Measurements from ENCODE around the gene GRB14.
"Not testable (repeated sequence)": the region's sequence is repeated elsewhere in the genome, so short reads cannot be mapped to it uniquely, and the experiment has no call there.

Gene GRB14

GRCh38 chr2:164558450-164558849, 62.8 kb downstream of the GRB14 start:
- no peak for DNase-seq (ENCODE audit: low spot score)

GRCh38 chr2:164554487-164554886, 66.8 kb downstream of the GRB14 start:
- DNase-seq (ENCODE audit: low spot score), result no peak

GRCh38 chr2:164551519-164551918, 69.8 kb downstream of the GRB14 start:
- no peak for DNase-seq (ENCODE audit: low spot score)

- not testable (repeated sequence) for DNase-seq (ENCODE audit: low spot score)
These were observed 71.6 kb downstream of the GRB14 start for GRCh38 chr2:164549705-164550104.

GRCh38 chr2:164545484-164545883, 75.8 kb downstream of the GRB14 start:
- DNase-seq (ENCODE audit: low spot score), result no peak

GRCh38 chr2:164542581-164543021, 78.7 kb downstream of the GRB14 start:
- DNase-seq (ENCODE audit: low spot score), result no peak

GRCh38 chr2:164538240-164538866, 82.9 kb downstream of the GRB14 start:
- DNase-seq (ENCODE audit: low spot score), result no peak

GRCh38 chr2:164535280-164536025, 85.8 kb downstream of the GRB14 start:
- no peak for DNase-seq (ENCODE audit: low spot score)

- DNase-seq (ENCODE audit: low spot score), result no peak
These were observed 90.8 kb downstream of the GRB14 start for GRCh38 chr2:164530464-164530863.

- DNase-seq (ENCODE audit: low spot score), result no peak
These were observed 97.6 kb downstream of the GRB14 start for GRCh38 chr2:164523726-164524125.

GRCh38 chr2:164523009-164523408, 98.3 kb downstream of the GRB14 start:
- no peak for DNase-seq (ENCODE audit: low spot score)

- no peak for DNase-seq (ENCODE audit: low spot score)
These were observed 98.7 kb downstream of the GRB14 start for GRCh38 chr2:164522561-164522981.

GRCh38 chr2:164515734-164516133, 105.5 kb downstream of the GRB14 start:
- no peak for DNase-seq (ENCODE audit: low spot score)

GRCh38 chr2:164515030-164515429, 106.3 kb downstream of the GRB14 start:
- no peak for DNase-seq (ENCODE audit: low spot score)

GRCh38 chr2:164514491-164514890, 106.8 kb downstream of the GRB14 start:
- no peak for DNase-seq (ENCODE audit: low spot score)

GRCh38 chr2:164512871-164513270, 108.4 kb downstream of the GRB14 start:
- DNase-seq (ENCODE audit: low spot score), result no peak

- DNase-seq (ENCODE audit: low spot score), result no peak
These were observed 109.5 kb downstream of the GRB14 start for GRCh38 chr2:164511738-164512137.

- DNase-seq (ENCODE audit: low spot score), result no peak
These were observed 110.4 kb downstream of the GRB14 start for GRCh38 chr2:164510895-164511294.

GRCh38 chr2:164509137-164509877, 112.0 kb downstream of the GRB14 start:
- DNase-seq (ENCODE audit: low spot score), result no peak

- DNase-seq (ENCODE audit: low spot score), result no peak
These were observed 117.0 kb downstream of the GRB14 start for GRCh38 chr2:164504253-164504652.

- no peak for DNase-seq (ENCODE audit: low spot score)
These were observed 122.4 kb downstream of the GRB14 start for GRCh38 chr2:164498836-164499235.

GRCh38 chr2:164496881-164497280, 124.4 kb downstream of the GRB14 start:
- DNase-seq (ENCODE audit: low spot score), result no peak

- no peak for DNase-seq (ENCODE audit: low spot score)
These were observed 124.9 kb downstream of the GRB14 start for GRCh38 chr2:164496421-164496820.
